Measurements from ENCODE around the gene C1QTNF4. TPM values are rescaled to one million over a fixed set of nuclear protein-coding genes. Genes with fewer than 3 reads are reported as not detected.

C1QTNF4 gene
- total and polyA plus RNA-seq, 2 of the 13 experiments (the other 11 are each of a cell fraction or from before 2014, with no cell fraction given): not detected

- TF ChIP-seq ZNF652 (CRISPR knock-in tag; IDR thresholded peaks at IDR 0.05; ENCODE audit: borderline replicate concordance, low read depth) (no peak), ZNF672 (CRISPR knock-in tag; IDR thresholded peaks at IDR 0.05) (no peak), ZNF17 (CRISPR knock-in tag; IDR thresholded peaks at IDR 0.05) (no peak), ETV5 (CRISPR knock-in tag; IDR thresholded peaks at IDR 0.05; ENCODE audit: borderline replicate concordance) (no peak), HMG20B (CRISPR knock-in tag; conservative IDR thresholded peaks at IDR 0.05) (no peak), SIX4 (CRISPR knock-in tag; IDR thresholded peaks at IDR 0.05) (no peak), ZNF256 (CRISPR knock-in tag; conservative IDR thresholded peaks at IDR 0.05) (no peak), KDM2A (CRISPR knock-in tag; IDR thresholded peaks at IDR 0.05; ENCODE audit: borderline replicate concordance, low read depth) (0 out of 2 replicates have a peak, but pooled peaks have one; percentile 7), ZSCAN9 (CRISPR knock-in tag; IDR thresholded peaks at IDR 0.05; ENCODE audit: borderline replicate concordance) (no peak; the same call in 1 of the 2 replicates), CBX5 (CRISPR knock-in tag; IDR thresholded peaks at IDR 0.05; ENCODE audit: borderline replicate concordance) (peak; percentile 9; the same call in 1 of the 2 replicates), ZNF232 (CRISPR knock-in tag; IDR thresholded peaks at IDR 0.05; ENCODE audit: borderline replicate concordance) (0 out of 2 replicates have a peak, but pooled peaks have one; percentile 49), HES4 (CRISPR knock-in tag; IDR thresholded peaks at IDR 0.05; ENCODE audit: borderline replicate concordance) (no peak), ZBTB21 (CRISPR knock-in tag; IDR thresholded peaks at IDR 0.05) (no peak), CREM (IDR thresholded peaks at IDR 0.05) (no peak), CREM (CRISPR knock-in tag; IDR thresholded peaks at IDR 0.05) (no peak), ZBTB37 (CRISPR knock-in tag; IDR thresholded peaks at IDR 0.05) (no peak), BHLHE40 (IDR thresholded peaks at IDR 0.05; ENCODE audit: low read length) (no peak), KLF16 (CRISPR knock-in tag; IDR thresholded peaks at IDR 0.05) (peak in 1 of 2 experiments; percentile 4; a peak in 1 of 4 replicates), FOXO4 (CRISPR knock-in tag; conservative IDR thresholded peaks at IDR 0.05) (no peak), KMT2B (CRISPR knock-in tag; IDR thresholded peaks at IDR 0.05) (0 out of 2 replicates have a peak, but pooled peaks have one; percentile 39), GFI1 (CRISPR knock-in tag; IDR thresholded peaks at IDR 0.05; ENCODE audit: borderline replicate concordance) (no peak), POLR2A (IDR thresholded peaks at IDR 0.05; ENCODE audit: insufficient read depth in 1 of 2, low read depth in 2 of 2, low read length in 2 of 2) (no peak), MYPOP (CRISPR knock-in tag; IDR thresholded peaks at IDR 0.05) (0 out of 2 replicates have a peak, but pooled peaks have one; percentile 34), FOXK2 (IDR thresholded peaks at IDR 0.05) (no peak), NPAS2 (CRISPR knock-in tag; IDR thresholded peaks at IDR 0.05; ENCODE audit: borderline replicate concordance) (no peak), THAP9 (CRISPR knock-in tag; IDR thresholded peaks at IDR 0.05; ENCODE audit: borderline replicate concordance) (peak; percentile 43; the same call in 1 of the 2 replicates), STAT5B (CRISPR knock-in tag; IDR thresholded peaks at IDR 0.05) (no peak)
These were observed 42.1 kb downstream of the C1QTNF4 start (continued) for GRCh38 chr11:47552056-47552565.
